Effector memory CD8-positive, alpha-beta T cell (primary cell): ENCODE data around the gene HOXA10.
A peak's percentile ranks its signal among the peaks of the same experiment; 100 is the strongest.

Source experiments
- ATAC-seq: fragments of 150-1000 bp; cut with Tn5 transposase; replicated peaks from 2 replicates; pipeline ENCODE4 v1.10.0; 2021; ENCODE audit warnings: mild to moderate bottlenecking, moderate library complexity
- DNase-seq, 3 experiments: peaks; one replicate each; pipeline ENCODE4 v3.0.0; 2021
- H3K27ac Mint-ChIP-seq, 2 donors: one replicate each; pipeline ENCODE4 v1.8.0; 2022; ENCODE audit warnings: mild to moderate bottlenecking in 2 of 2, mixed read lengths in 2 of 2, moderate library complexity in 2 of 2
- H3K27me3 Mint-ChIP-seq, 2 donors: one replicate each; pipeline ENCODE4 v1.8.0; 2022; ENCODE audit warnings: mixed read lengths in 2 of 2
- H3K36me3 Mint-ChIP-seq: one replicate; pipeline ENCODE4 v1.8.0; 2022; ENCODE audit warnings: mild to moderate bottlenecking, moderate library complexity, mixed read lengths; ENCODE audit not compliant: insufficient read depth
- H3K4me1 Mint-ChIP-seq, 2 donors: one replicate each; pipeline ENCODE4 v1.8.0; 2022; ENCODE audit warnings: low read depth in 2 of 2, mixed read lengths in 2 of 2
- H3K4me3 Mint-ChIP-seq, 2 donors: one replicate each; pipeline ENCODE4 v1.8.0; 2022; ENCODE audit warnings: mild to moderate bottlenecking in 2 of 2, mixed read lengths in 2 of 2, moderate library complexity in 2 of 2
- H3K9me3 Mint-ChIP-seq, 2 donors: one replicate each; pipeline ENCODE4 v1.8.0; 2022; ENCODE audit warnings: mixed read lengths in 2 of 2

The HOXA10 gene

GRCh38 chr7:27139334-27140125, 34.6 kb downstream of the HOXA10 start:
- Mint-ChIP-seq H3K9me3 (no peaks in the 10 kb centered on the region), H3K27ac (no peak overlapping the region), H3K27me3 (peaks cover 53 to 66% of the 10 kb centered on the region in 2 donors), H3K4me1 (no peaks in the 10 kb centered on the region), H3K4me3 (no peak overlapping the region), H3K36me3 (no peaks in the 10 kb centered on the region)
- no peak for DNase-seq
- ATAC-seq: no peak

GRCh38 chr7:27138985-27139333, 35.2 kb downstream of the HOXA10 start:
- no peak overlapping the region for H3K4me3 Mint-ChIP-seq
- no peaks in the 10 kb centered on the region for H3K4me1 Mint-ChIP-seq
- H3K9me3 Mint-ChIP-seq: no peaks in the 10 kb centered on the region
- no peak overlapping the region for H3K27ac Mint-ChIP-seq
- peaks cover 59 to 72% of the 10 kb centered on the region in 2 donors for H3K27me3 Mint-ChIP-seq
- no peak for DNase-seq
- ATAC-seq: no peak
- H3K36me3 Mint-ChIP-seq: no peaks in the 10 kb centered on the region

- ATAC-seq: no peak
- no peaks in the 10 kb centered on the region for H3K4me1 Mint-ChIP-seq
- no peaks in the 10 kb centered on the region for H3K36me3 Mint-ChIP-seq
- H3K27me3 Mint-ChIP-seq: peaks cover 64 to 77% of the 10 kb centered on the region in 2 donors
- H3K4me3 Mint-ChIP-seq: no peak overlapping the region
- H3K27ac Mint-ChIP-seq: no peak overlapping the region
- no peaks in the 10 kb centered on the region for H3K9me3 Mint-ChIP-seq
- no peak for DNase-seq
Observed at GRCh38 chr7:27138472-27138871, 35.6 kb downstream of the HOXA10 start.

GRCh38 chr7:27137640-27138315, 36.3 kb downstream of the HOXA10 start:
- no peaks in the 10 kb centered on the region for H3K9me3 Mint-ChIP-seq
- no peaks in the 10 kb centered on the region for H3K4me1 Mint-ChIP-seq
- peaks cover 69 to 80% of the 10 kb centered on the region in 2 donors for H3K27me3 Mint-ChIP-seq
- H3K36me3 Mint-ChIP-seq: no peaks in the 10 kb centered on the region
- no peak overlapping the region for H3K27ac Mint-ChIP-seq
- H3K4me3 Mint-ChIP-seq: no peak overlapping the region
- DNase-seq (no peak), ATAC-seq (no peak)

GRCh38 chr7:27134392-27134791, 39.7 kb downstream of the HOXA10 start:
- H3K4me1 Mint-ChIP-seq: no peaks in the 10 kb centered on the region
- H3K9me3 Mint-ChIP-seq: no peaks in the 10 kb centered on the region
- no peak for ATAC-seq
- DNase-seq: no peak
- H3K27ac Mint-ChIP-seq: no peak overlapping the region
- no peak overlapping the region for H3K4me3 Mint-ChIP-seq
- peaks cover 64 to 66% of the 10 kb centered on the region in 2 donors for H3K27me3 Mint-ChIP-seq
- H3K36me3 Mint-ChIP-seq: peaks cover 6% of the 10 kb centered on the region

- H3K36me3 Mint-ChIP-seq: peaks cover 6% of the 10 kb centered on the region
- H3K4me1 Mint-ChIP-seq: no peaks in the 10 kb centered on the region
- H3K27me3 Mint-ChIP-seq: peaks cover 67 to 70% of the 10 kb centered on the region in 2 donors
- ATAC-seq: no peak
- no peak for DNase-seq
- no peak overlapping the region for H3K27ac Mint-ChIP-seq
- no peak overlapping the region for H3K4me3 Mint-ChIP-seq
- no peaks in the 10 kb centered on the region for H3K9me3 Mint-ChIP-seq
Observed at GRCh38 chr7:27133409-27134231, 40.5 kb downstream of the HOXA10 start.

- Mint-ChIP-seq H3K27me3 (peaks cover 65 to 68% of the 10 kb centered on the region in 2 donors), H3K9me3 (no peaks in the 10 kb centered on the region), H3K27ac (no peak overlapping the region), H3K4me3 (no peak overlapping the region), H3K36me3 (peaks cover 6% of the 10 kb centered on the region), H3K4me1 (no peaks in the 10 kb centered on the region)
- ATAC-seq: no peak
- DNase-seq: no peak
Observed at GRCh38 chr7:27132978-27133377, 41.1 kb downstream of the HOXA10 start.

- peak overlapping the region in 1 of 2 donors; percentile 25 for H3K4me3 Mint-ChIP-seq
- ATAC-seq (no peak), DNase-seq (no peak)
- no peaks in the 10 kb centered on the region for H3K9me3 Mint-ChIP-seq
- no peaks in the 10 kb centered on the region for H3K4me1 Mint-ChIP-seq
- no peak overlapping the region for H3K27ac Mint-ChIP-seq
- H3K36me3 Mint-ChIP-seq: peaks cover 6% of the 10 kb centered on the region
- peaks cover 65 to 68% of the 10 kb centered on the region in 2 donors for H3K27me3 Mint-ChIP-seq
Observed at GRCh38 chr7:27132214-27132613, 41.9 kb downstream of the HOXA10 start.

GRCh38 chr7:27131390-27131819, 42.7 kb downstream of the HOXA10 start:
- no peak for ATAC-seq
- H3K36me3 Mint-ChIP-seq: peaks cover 6% of the 10 kb centered on the region

GRCh38 chr7:27130540-27131389, 43.4 kb downstream of the HOXA10 start, which contains the start of gene HOXA4:
Gene HOXA4 (minus strand): TSS chr7:27130757. CDS start chr7:27130733, 24 bp downstream.
- peak within 1 kb of the TSS in 1 of 2 donors; percentile 6 for H3K27ac Mint-ChIP-seq
- H3K27me3 Mint-ChIP-seq: peaks cover 65 to 70% of the 10 kb centered on the region in 2 donors
- peak within 1 kb of the TSS; percentile 61 to 65 for H3K4me3 Mint-ChIP-seq

More at GRCh38 chr7:27131390-27131819, 42.7 kb downstream of the HOXA10 start:
- Mint-ChIP-seq H3K4me3 (peak overlapping the region; percentile 59 to 65), H3K4me1 (no peaks in the 10 kb centered on the region), H3K27me3 (peaks cover 65 to 70% of the 10 kb centered on the region in 2 donors), H3K27ac (peak overlapping the region in 1 of 2 donors; percentile 6), H3K9me3 (no peaks in the 10 kb centered on the region)
- DNase-seq: no peak

GRCh38 chr7:27129729-27130539, 44.2 kb downstream of the HOXA10 start:
- Mint-ChIP-seq H3K9me3 (no peaks in the 10 kb centered on the region), H3K27me3 (peaks cover 65 to 69% of the 10 kb centered on the region in 2 donors), H3K4me1 (no peaks in the 10 kb centered on the region), H3K36me3 (peaks cover 6% of the 10 kb centered on the region), H3K4me3 (peak overlapping the region; percentile 61 to 65), H3K27ac (no peak overlapping the region)
- DNase-seq: no peak
- peak; percentile 45 for ATAC-seq

More at GRCh38 chr7:27130540-27131389, 43.4 kb downstream of the HOXA10 start, which contains the start of gene HOXA4:
- peak; percentile 65 to 76 (median 74) for DNase-seq
- no peaks in the 10 kb centered on the region for H3K9me3 Mint-ChIP-seq
- H3K36me3 Mint-ChIP-seq: peaks cover 6% of the 10 kb centered on the region
- peak; percentile 93 for ATAC-seq
- H3K4me1 Mint-ChIP-seq: no peaks in the 10 kb centered on the region
